ENCODE data around the gene C1S.

The C1S gene

GRCh38 chr12:7069386-7069785, 8.9 kb downstream of the C1S start:
- TF ChIP-seq CTCF (IDR thresholded peaks at IDR 0.05; ENCODE audit: extremely low read depth, missing control alignments), result no peak
- DNase-seq (ENCODE audit: low spot score), result no peak

- no peak for TF ChIP-seq CTCF (IDR thresholded peaks at IDR 0.05; ENCODE audit: extremely low read depth, missing control alignments)
Measured at GRCh38 chr12:7072035-7072434, 11.5 kb downstream of the C1S start.

GRCh38 chr12:7072554-7072953, 12.0 kb downstream of the C1S start:
- no peak for TF ChIP-seq CTCF (IDR thresholded peaks at IDR 0.05; ENCODE audit: extremely low read depth, missing control alignments)
- DNase-seq (ENCODE audit: low spot score), result no peak

More at GRCh38 chr12:7072035-7072434, 11.5 kb downstream of the C1S start:
- no peak for DNase-seq (ENCODE audit: low spot score)

- no peak for DNase-seq (ENCODE audit: low spot score)
- no peak for TF ChIP-seq CTCF (IDR thresholded peaks at IDR 0.05; ENCODE audit: extremely low read depth, missing control alignments)
Measured at GRCh38 chr12:7073946-7074345, 13.4 kb downstream of the C1S start.

- no peak for TF ChIP-seq CTCF (IDR thresholded peaks at IDR 0.05; ENCODE audit: extremely low read depth, missing control alignments)
- peak; percentile 28 for DNase-seq (ENCODE audit: low spot score)
Measured at GRCh38 chr12:7075518-7075917, 15.0 kb downstream of the C1S start.

- no peak for TF ChIP-seq CTCF (IDR thresholded peaks at IDR 0.05; ENCODE audit: extremely low read depth, missing control alignments)
Measured at GRCh38 chr12:7075939-7076338, 15.4 kb downstream of the C1S start.

GRCh38 chr12:7076493-7076892, 16.0 kb downstream of the C1S start:
- no peak for DNase-seq (ENCODE audit: low spot score)
- no peak for TF ChIP-seq CTCF (IDR thresholded peaks at IDR 0.05; ENCODE audit: extremely low read depth, missing control alignments)

More at GRCh38 chr12:7075939-7076338, 15.4 kb downstream of the C1S start:
- DNase-seq (ENCODE audit: low spot score), result no peak

All from GM20000 (cell line).